ENCODE data around the gene LRRC75A.

- TF ChIP-seq CTCF (IDR thresholded peaks at IDR 0.05) (no peak), POLR2A (IDR thresholded peaks at IDR 0.05) (no peak)
Measured at GRCh38 chr17:16433514-16433913, 58.5 kb downstream of the LRRC75A start.
